GM12874 (cell line): Measurements from ENCODE around the gene ELF3.

Source experiments
- TF ChIP-seq, protein P1 (sequence below): IDR thresholded peaks from 2 replicates; pipeline ENCODE4 v1.5.1; 2011; ENCODE audit warnings: low read depth, mild to moderate bottlenecking, control low read depth, low read length, moderate library complexity; ENCODE audit not compliant: insufficient read depth

The ELF3 gene

DNA sequence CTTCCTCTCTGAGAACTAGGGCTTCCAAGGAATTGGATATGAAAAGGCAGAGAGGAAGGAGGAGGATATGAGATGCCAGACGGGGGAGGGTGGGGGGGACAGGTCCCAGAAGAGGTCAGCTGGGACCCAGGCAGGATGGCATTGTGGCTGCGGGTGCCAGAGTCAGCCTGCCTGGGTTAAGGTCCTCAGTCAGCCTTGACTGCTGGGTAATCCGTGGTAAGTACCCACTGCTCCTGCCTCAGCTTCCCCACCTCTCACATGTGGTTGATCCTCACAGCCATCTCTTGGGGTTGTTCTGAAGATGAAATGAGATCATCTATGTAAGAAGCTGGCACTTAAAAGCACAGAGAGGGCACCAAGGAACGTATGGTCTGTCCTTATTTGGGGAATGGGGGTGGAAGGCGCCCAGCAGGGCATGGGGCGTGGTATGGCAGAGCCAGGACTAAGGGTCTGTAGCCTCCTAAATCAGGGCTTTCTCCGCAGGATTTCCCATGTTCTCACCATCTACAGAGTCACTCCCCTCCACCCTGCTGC, 23.8 kb downstream of the ELF3 start:
- TF ChIP-seq, protein P1, sequence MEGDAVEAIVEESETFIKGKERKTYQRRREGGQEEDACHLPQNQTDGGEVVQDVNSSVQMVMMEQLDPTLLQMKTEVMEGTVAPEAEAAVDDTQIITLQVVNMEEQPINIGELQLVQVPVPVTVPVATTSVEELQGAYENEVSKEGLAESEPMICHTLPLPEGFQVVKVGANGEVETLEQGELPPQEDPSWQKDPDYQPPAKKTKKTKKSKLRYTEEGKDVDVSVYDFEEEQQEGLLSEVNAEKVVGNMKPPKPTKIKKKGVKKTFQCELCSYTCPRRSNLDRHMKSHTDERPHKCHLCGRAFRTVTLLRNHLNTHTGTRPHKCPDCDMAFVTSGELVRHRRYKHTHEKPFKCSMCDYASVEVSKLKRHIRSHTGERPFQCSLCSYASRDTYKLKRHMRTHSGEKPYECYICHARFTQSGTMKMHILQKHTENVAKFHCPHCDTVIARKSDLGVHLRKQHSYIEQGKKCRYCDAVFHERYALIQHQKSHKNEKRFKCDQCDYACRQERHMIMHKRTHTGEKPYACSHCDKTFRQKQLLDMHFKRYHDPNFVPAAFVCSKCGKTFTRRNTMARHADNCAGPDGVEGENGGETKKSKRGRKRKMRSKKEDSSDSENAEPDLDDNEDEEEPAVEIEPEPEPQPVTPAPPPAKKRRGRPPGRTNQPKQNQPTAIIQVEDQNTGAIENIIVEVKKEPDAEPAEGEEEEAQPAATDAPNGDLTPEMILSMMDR = no peak

GRCh38 chr1:202034683-202035462, 24.5 kb downstream of the ELF3 start:
- TF ChIP-seq, protein P1 = no peak

GRCh38 chr1:202036595-202037387, 26.4 kb downstream of the ELF3 start:
- TF ChIP-seq, protein P1 = no peak

- TF ChIP-seq, protein P1 = no peak
Measured at GRCh38 chr1:202037706-202038296, 27.4 kb downstream of the ELF3 start.

GRCh38 chr1:202038688-202039346, 28.4 kb downstream of the ELF3 start:
- TF ChIP-seq, protein P1 = no peak

- TF ChIP-seq, protein P1 = no peak
Measured at GRCh38 chr1:202045705-202046104, 35.3 kb downstream of the ELF3 start.
